Neural progenitor cell (in vitro differentiated cells): ENCODE data around the gene TMEM126B. TPM values are rescaled to one million over a fixed set of nuclear protein-coding genes. Genes with fewer than 3 reads are reported as not detected.
A peak's percentile ranks its signal among the peaks of the same experiment; 100 is the strongest.

Experiments
- DNase-seq: peaks from one replicate; pipeline ENCODE4 v3.0.0-alpha.2; 2016; ENCODE audit warnings: low spot score
- H2AFZ ChIP-seq: fragments of 200-600 bp; sonication (generic); replicated peaks from 2 replicates; pipeline ENCODE4 v1.6.1; 2016; ENCODE audit warnings: antibody characterized with exemption
- H3F3A ChIP-seq: fragments of 200-600 bp; sonication (generic); 2 replicates; pipeline ENCODE4 v1.6.1; 2016; ENCODE audit warnings: antibody characterized with exemption, low read depth
- H3K27ac ChIP-seq: fragments of 200-600 bp; sonication (generic); 2 replicates; pipeline ENCODE4 v1.5.1; 2016; ENCODE audit warnings: mild to moderate bottlenecking
- H3K27me3 ChIP-seq: fragments of 200-600 bp; sonication (generic); 2 replicates; pipeline ENCODE4 v1.6.1; 2016; ENCODE audit warnings: mild to moderate bottlenecking, moderate library complexity
- H3K36me3 ChIP-seq: fragments of 200-600 bp; sonication (generic); 2 replicates; pipeline ENCODE4 v1.5.1; 2016
- H3K4me1 ChIP-seq: fragments of 200-600 bp; sonication (generic); 2 replicates; pipeline ENCODE4 v1.6.1; 2016; ENCODE audit warnings: mixed run types
- H3K4me2 ChIP-seq: fragments of 200-600 bp; sonication (generic); 2 replicates; pipeline ENCODE4 v1.6.1; 2016
- H3K4me3 ChIP-seq: fragments of 200-600 bp; sonication (generic); 2 replicates; pipeline ENCODE4 v1.5.1; 2016
- H3K79me2 ChIP-seq: fragments of 200-600 bp; sonication (generic); 2 replicates; pipeline ENCODE4 v1.6.1; 2016; ENCODE audit warnings: low read depth
- H3K9ac ChIP-seq: fragments of 200-600 bp; sonication (generic); 2 replicates; pipeline ENCODE4 v1.6.1; 2016
- H3K9me3 ChIP-seq: fragments of 200-600 bp; sonication (generic); 2 replicates; pipeline ENCODE4 v1.5.1; 2016; ENCODE audit warnings: low read depth
- H4K20me1 ChIP-seq: fragments of 200-600 bp; sonication (generic); 2 replicates; pipeline ENCODE4 v1.6.1; 2016; ENCODE audit warnings: low read depth
- H3K27ac Mint-ChIP-seq: 3 replicates; pipeline ENCODE4 v1.8.0; 2021; ENCODE audit warnings: mixed read lengths
- H3K27me3 Mint-ChIP-seq: 2 replicates; pipeline ENCODE4 v1.8.0; 2022; ENCODE audit warnings: low read depth, mild to moderate bottlenecking, inconsistent platforms, moderate library complexity, mixed read lengths; ENCODE audit not compliant: insufficient read depth
- H3K36me3 Mint-ChIP-seq: 3 replicates; pipeline ENCODE4 v1.8.0; 2021; ENCODE audit warnings: mixed read lengths
- H3K4me1 Mint-ChIP-seq: 3 replicates; pipeline ENCODE4 v1.8.0; 2021; ENCODE audit warnings: mixed read lengths
- H3K4me3 Mint-ChIP-seq: 3 replicates; pipeline ENCODE4 v1.8.0; 2021; ENCODE audit warnings: mild to moderate bottlenecking, moderate library complexity, mixed read lengths
- H3K9me3 Mint-ChIP-seq: 3 replicates; pipeline ENCODE4 v1.8.0; 2020; ENCODE audit warnings: mixed read lengths
- CTCF ChIP-seq: fragments of 200-600 bp; sonication (generic); IDR thresholded peaks from 2 replicates; pipeline ENCODE4 v1.5.1; 2017; ENCODE audit warnings: antibody characterized with exemption, mild to moderate bottlenecking
- EZH2 ChIP-seq: fragments of 200-600 bp; sonication (generic); IDR thresholded peaks from 2 replicates; pipeline ENCODE4 v1.6.1; 2017; ENCODE audit warnings: antibody characterized with exemption, mild to moderate bottlenecking, moderate library complexity
- EZH2phosphoT487 ChIP-seq: fragments of 200-600 bp; sonication (generic); IDR thresholded peaks from 2 replicates; pipeline ENCODE4 v1.6.1; 2017; ENCODE audit warnings: antibody characterized with exemption
- total RNA-seq: library from RNA; depleted of rRNA; stranded (reverse); fragments of >200 nt; gene quantifications from 2 replicates; pipeline ENCODE4 v1.2.3, GENCODE V29; 2015; ENCODE audit warnings: low replicate concordance

TMEM126B gene
- total RNA-seq, 1 donor from 2014 or later, result 110 TPM

- Histone ChIP-seq H3F3A (no peaks in the 10 kb centered on the region), H3K27me3 (no peaks in the 10 kb centered on the region), H3K4me3 (no peak overlapping the region), H3K79me2 (no peaks in the 10 kb centered on the region), H3K9me3 (no peaks in the 10 kb centered on the region), H3K27ac (no peak overlapping the region), H3K9ac (no peak overlapping the region), H2AFZ (peak overlapping the region; percentile 26), H3K4me1 (peaks cover 21% of the 10 kb centered on the region), H3K36me3 (no peaks in the 10 kb centered on the region), H3K4me2 (no peak overlapping the region), H4K20me1 (no peaks in the 10 kb centered on the region)
- H3K36me3 Mint-ChIP-seq, result no peaks in the 10 kb centered on the region
- peaks cover 15% of the 10 kb centered on the region for H3K4me1 Mint-ChIP-seq
- no peaks in the 10 kb centered on the region for H3K9me3 Mint-ChIP-seq
- no peak overlapping the region for H3K27ac Mint-ChIP-seq
- H3K4me3 Mint-ChIP-seq, result no peak overlapping the region
- H3K27me3 Mint-ChIP-seq, result no peaks in the 10 kb centered on the region
- DNase-seq, result no peak
- TF ChIP-seq EZH2phosphoT487 (no peak), EZH2 (no peak), CTCF (no peak)
Measured at GRCh38 chr11:85682330-85683305, 54.2 kb downstream of the TMEM126B start.

GRCh38 chr11:85685125-85685819, 56.9 kb downstream of the TMEM126B start:
- Histone ChIP-seq H3F3A (no peaks in the 10 kb centered on the region), H3K27me3 (no peaks in the 10 kb centered on the region), H3K4me1 (peaks cover 11% of the 10 kb centered on the region), H3K27ac (no peak overlapping the region), H3K4me3 (no peak overlapping the region), H2AFZ (peak overlapping the region; percentile 90), H3K79me2 (no peaks in the 10 kb centered on the region), H3K9me3 (no peaks in the 10 kb centered on the region), H3K4me2 (no peak overlapping the region), H3K36me3 (no peaks in the 10 kb centered on the region), H4K20me1 (no peaks in the 10 kb centered on the region), H3K9ac (no peak overlapping the region)
- Mint-ChIP-seq H3K36me3 (no peaks in the 10 kb centered on the region), H3K9me3 (no peaks in the 10 kb centered on the region), H3K27me3 (no peaks in the 10 kb centered on the region), H3K4me1 (peaks cover 11% of the 10 kb centered on the region), H3K27ac (no peak overlapping the region), H3K4me3 (no peak overlapping the region)
- TF ChIP-seq EZH2, result no peak
- no peak for TF ChIP-seq CTCF
- TF ChIP-seq EZH2phosphoT487, result no peak
- DNase-seq, result no peak

GRCh38 chr11:85685820-85686459, 57.5 kb downstream of the TMEM126B start, which contains the start of gene CCDC89:
Gene CCDC89 (minus strand): TSS chr11:85686195. CDS start chr11:85686130, 65 bp downstream.
- Mint-ChIP-seq H3K9me3 (no peaks in the 10 kb centered on the region), H3K4me3 (no peak within 1 kb of the TSS), H3K4me1 (peaks cover 11% of the 10 kb centered on the region), H3K27me3 (no peaks in the 10 kb centered on the region), H3K27ac (no peak within 1 kb of the TSS), H3K36me3 (no peaks in the 10 kb centered on the region)
- Histone ChIP-seq H3K27me3 (no peaks in the 10 kb centered on the region), H2AFZ (peak within 1 kb of the TSS; percentile 90), H3K36me3 (no peaks in the 10 kb centered on the region), H3K4me1 (peaks cover 11% of the 10 kb centered on the region), H3K9ac (no peak within 1 kb of the TSS), H3K79me2 (no peaks in the 10 kb centered on the region), H3K4me3 (no peak within 1 kb of the TSS), H3K9me3 (no peaks in the 10 kb centered on the region), H4K20me1 (no peaks in the 10 kb centered on the region), H3K4me2 (no peak within 1 kb of the TSS), H3K27ac (no peak within 1 kb of the TSS), H3F3A (no peaks in the 10 kb centered on the region)
- TF ChIP-seq CTCF (no peak), EZH2 (no peak), EZH2phosphoT487 (no peak)
- peak; percentile 18 for DNase-seq

Other genes with a start within 250 kb of the TMEM126B start
- gene DLG2, start 1.2 kb upstream of the TMEM126B start, total RNA-seq, result 7.5 and 8.1 TPM in 2 replicates
- gene TMEM126A, start 19.4 kb downstream of the TMEM126B start, total RNA-seq, result 32.6 and 47.9 TPM in 2 replicates
- 109 and 113 TPM in 2 replicates for gene CREBZF, start 36.5 kb downstream of the TMEM126B start, total RNA-seq
- 0.31 TPM in 1 of 2 replicates, not detected in the other for gene CCDC89, start 57.6 kb downstream of the TMEM126B start, total RNA-seq
- 26.4 and 34.1 TPM in 2 replicates for gene SYTL2, start 182.5 kb downstream of the TMEM126B start, total RNA-seq
- 0.06 TPM in 1 of 2 replicates, not detected in the other for gene CCDC83, start 226.8 kb downstream of the TMEM126B start, total RNA-seq